ENCODE results near the gene ZNF446.

ZNF446 gene

DNA sequence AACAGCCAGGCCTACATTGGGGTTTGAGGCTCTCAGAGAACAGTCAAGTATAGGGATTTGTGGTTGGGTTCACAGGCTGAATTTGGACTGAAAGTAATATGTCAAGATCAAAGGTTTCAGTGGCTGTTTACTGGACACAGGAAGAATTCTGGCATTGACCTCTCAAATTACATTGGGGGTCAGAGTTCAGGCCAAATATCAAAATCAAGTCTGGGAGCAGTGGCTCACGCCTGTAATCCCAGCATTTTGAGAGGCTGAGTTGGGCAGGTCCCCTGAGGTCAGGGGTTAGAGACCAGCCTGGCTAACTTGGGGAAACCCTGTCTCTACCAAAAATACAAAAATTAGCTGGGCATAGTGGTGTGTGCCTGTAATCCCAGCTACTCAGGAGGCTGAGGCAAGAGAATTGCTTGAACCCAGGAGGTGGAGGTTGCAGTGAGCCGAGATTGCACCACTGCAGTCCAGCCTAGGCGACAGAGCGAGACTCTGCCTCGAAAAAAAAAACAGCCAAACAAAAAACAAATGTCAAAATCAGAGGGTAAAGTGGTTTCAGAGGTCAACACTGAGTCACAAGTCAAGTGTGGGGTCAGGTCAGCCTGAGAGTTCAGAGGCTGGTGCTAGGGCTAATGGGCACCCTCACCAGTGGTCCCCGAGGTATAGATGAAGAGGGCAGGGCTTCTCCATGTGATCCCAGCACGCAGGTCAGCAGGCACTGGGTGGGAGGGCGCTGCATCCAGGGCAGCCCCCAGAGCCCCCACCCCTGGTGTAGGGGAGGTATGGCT is 34.1 kb downstream of the ZNF446 start:
- no peak overlapping the region for H3K23ac ChIP-seq (ENCODE audit: low read depth, low read length, poor library complexity)
- H3K4me3 ChIP-seq (ENCODE audit: low read length in 2 of 2) = no peak overlapping the region
- H2AFZ ChIP-seq (ENCODE audit: low read length) = no peak overlapping the region
- no peak overlapping the region for H3K4ac ChIP-seq (ENCODE audit: low read length)
- no peak overlapping the region for H4K91ac ChIP-seq (ENCODE audit: low read depth, low read length, poor library complexity)
- H3K4me2 ChIP-seq (ENCODE audit: insufficient read depth, low read length, poor library complexity, severe bottlenecking) = no peak overlapping the region
- no peak overlapping the region for H3K18ac ChIP-seq (ENCODE audit: low read length)
- WGBS, 2 donors (ENCODE audit: extremely low coverage in 2 of 2, insufficient read length in 2 of 2, insufficient replicate concordance in 1 of 2) = no CpG with 5 or more reads among the region's 8 CpGs
- H3K14ac ChIP-seq (ENCODE audit: low read length) = no peak overlapping the region
- no peak overlapping the region for H3K27ac ChIP-seq (replicated peaks; ENCODE audit: low read length)
- H3K9ac ChIP-seq (ENCODE audit: low read depth, low read length, poor library complexity) = no peak overlapping the region
- H2BK5ac ChIP-seq (ENCODE audit: low read length) = no peak overlapping the region
- H3K36me3 ChIP-seq (replicated peaks in 1 of 2; ENCODE audit: control insufficient read depth in 2 of 2, insufficient read depth in 2 of 2, low read length in 2 of 2) = peaks cover 5 to 24% of the 10 kb centered on the region in 2 donors
- H2AK5ac ChIP-seq (ENCODE audit: low read depth, low read length) = no peak overlapping the region
- no peak for DNase-seq (ENCODE audit: low spot score)
- peaks cover 0 to 6% of the 10 kb centered on the region in 2 donors for H3K4me1 ChIP-seq (ENCODE audit: control insufficient read depth in 2 of 2, insufficient read depth in 1 of 2, low read depth in 1 of 2, low read length in 2 of 2)
- no peak overlapping the region for H2BK120ac ChIP-seq (ENCODE audit: low read depth, low read length)
- no peak overlapping the region for H2BK12ac ChIP-seq (ENCODE audit: low read length)
- H3K79me1 ChIP-seq (ENCODE audit: low read depth, low read length) = no peaks in the 10 kb centered on the region
- no peaks in the 10 kb centered on the region for H3K27me3 ChIP-seq (ENCODE audit: control insufficient read depth in 3 of 3, insufficient read depth in 3 of 3, low read depth in 1 of 3, low read length in 3 of 3)
- H3K9me3 ChIP-seq (replicated peaks in 1 of 2; ENCODE audit: control insufficient read depth in 2 of 2, insufficient read depth in 1 of 2, low read depth in 1 of 2, low read length in 2 of 2) = no peaks in the 10 kb centered on the region
- no peak overlapping the region for H4K8ac ChIP-seq (ENCODE audit: low read depth, low read length)
- H2BK15ac ChIP-seq (ENCODE audit: low read length) = no peak overlapping the region

DNA sequence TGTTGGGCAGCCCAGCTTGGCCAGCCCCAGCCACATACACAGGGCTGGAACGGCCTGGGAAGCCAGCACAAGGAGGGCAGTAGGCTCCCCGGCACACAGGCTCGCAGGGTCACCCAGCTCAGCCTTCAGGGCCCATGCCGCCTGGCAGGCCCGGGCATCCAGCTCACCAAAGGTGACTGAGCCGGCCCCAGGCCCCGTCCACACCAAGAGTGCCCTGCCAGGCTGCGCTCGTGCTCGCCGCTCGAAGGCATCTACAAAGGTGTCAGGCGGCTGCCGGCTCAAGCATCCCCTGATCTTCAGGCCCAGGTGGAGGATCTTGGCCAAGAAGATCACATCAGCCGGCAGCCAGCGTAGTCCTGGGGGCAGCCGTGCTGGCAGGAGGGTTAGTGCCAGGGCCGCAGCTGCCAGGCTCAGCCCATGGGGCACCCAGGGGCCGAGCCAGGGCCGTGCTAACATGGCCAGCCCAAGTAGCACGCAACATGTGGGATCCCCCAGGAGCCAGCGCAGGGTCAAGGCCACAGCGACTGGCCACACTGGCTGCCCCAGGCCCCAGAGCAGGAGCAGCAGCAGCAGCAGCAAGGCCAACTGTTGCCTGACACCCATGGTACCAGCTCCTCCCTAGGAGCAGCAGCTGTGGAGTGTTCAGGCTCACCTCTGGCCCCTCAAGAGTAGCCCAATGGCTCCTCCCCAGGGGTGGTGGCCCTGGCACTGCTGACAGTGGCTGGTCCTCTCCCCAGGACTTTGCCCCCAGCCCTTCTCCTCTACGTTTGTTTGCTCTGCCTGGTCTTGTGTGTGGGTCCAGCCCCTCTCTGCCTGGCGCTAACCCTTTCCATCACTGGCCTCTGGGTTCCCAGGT is 35.4 kb downstream of the ZNF446 start, which contains the start of gene SLC27A5:
TSS of gene SLC27A5 (minus strand) at position 640 of the 856 bp plus-strand sequence. CDS start at position 603, 37 bp downstream.
- H3K23ac ChIP-seq (ENCODE audit: low read depth, low read length, poor library complexity) = peak within 1 kb of the TSS; percentile 67
- H2BK5ac ChIP-seq (ENCODE audit: low read length) = no peak within 1 kb of the TSS
- H3K4me2 ChIP-seq (ENCODE audit: insufficient read depth, low read length, poor library complexity, severe bottlenecking) = no peak within 1 kb of the TSS
- no peak within 1 kb of the TSS for H3K27ac ChIP-seq (replicated peaks; ENCODE audit: low read length)
- H2BK15ac ChIP-seq (ENCODE audit: low read length) = no peak within 1 kb of the TSS
- H3K4me1 ChIP-seq (ENCODE audit: control insufficient read depth in 2 of 2, insufficient read depth in 1 of 2, low read depth in 1 of 2, low read length in 2 of 2) = peaks cover 0 to 9% of the 10 kb centered on the region in 2 donors
- no peak for DNase-seq (ENCODE audit: low spot score)
- H3K18ac ChIP-seq (ENCODE audit: low read length) = no peak within 1 kb of the TSS
- peak within 1 kb of the TSS in 1 of 2 donors; percentile 14 for H3K4me3 ChIP-seq (ENCODE audit: low read length in 2 of 2)
- H3K14ac ChIP-seq (ENCODE audit: low read length) = peak within 1 kb of the TSS; percentile 56
- H2AK5ac ChIP-seq (ENCODE audit: low read depth, low read length) = peak within 1 kb of the TSS; percentile 56
- peak within 1 kb of the TSS; percentile 30 for H3K9ac ChIP-seq (ENCODE audit: low read depth, low read length, poor library complexity)
- H4K8ac ChIP-seq (ENCODE audit: low read depth, low read length) = peak within 1 kb of the TSS; percentile 43
- H2BK12ac ChIP-seq (ENCODE audit: low read length) = no peak within 1 kb of the TSS
- no peaks in the 10 kb centered on the region for H3K9me3 ChIP-seq (replicated peaks in 1 of 2; ENCODE audit: control insufficient read depth in 2 of 2, insufficient read depth in 1 of 2, low read depth in 1 of 2, low read length in 2 of 2)
- WGBS, 2 donors (ENCODE audit: extremely low coverage in 2 of 2, insufficient read length in 2 of 2, insufficient replicate concordance in 1 of 2) = no CpG with 5 or more reads among the region's 25 CpGs
- no peak within 1 kb of the TSS for H4K91ac ChIP-seq (ENCODE audit: low read depth, low read length, poor library complexity)
- peaks cover under 1% of the 10 kb centered on the region for H3K79me1 ChIP-seq (ENCODE audit: low read depth, low read length)
- peaks cover 16 to 36% of the 10 kb centered on the region in 2 donors for H3K36me3 ChIP-seq (replicated peaks in 1 of 2; ENCODE audit: control insufficient read depth in 2 of 2, insufficient read depth in 2 of 2, low read length in 2 of 2)
- H3K27me3 ChIP-seq (ENCODE audit: control insufficient read depth in 3 of 3, insufficient read depth in 3 of 3, low read depth in 1 of 3, low read length in 3 of 3) = no peaks in the 10 kb centered on the region
- no peak within 1 kb of the TSS for H2BK120ac ChIP-seq (ENCODE audit: low read depth, low read length)
- peak within 1 kb of the TSS; percentile 45 for H3K4ac ChIP-seq (ENCODE audit: low read length)
- no peak within 1 kb of the TSS for H2AFZ ChIP-seq (ENCODE audit: low read length)

DNA sequence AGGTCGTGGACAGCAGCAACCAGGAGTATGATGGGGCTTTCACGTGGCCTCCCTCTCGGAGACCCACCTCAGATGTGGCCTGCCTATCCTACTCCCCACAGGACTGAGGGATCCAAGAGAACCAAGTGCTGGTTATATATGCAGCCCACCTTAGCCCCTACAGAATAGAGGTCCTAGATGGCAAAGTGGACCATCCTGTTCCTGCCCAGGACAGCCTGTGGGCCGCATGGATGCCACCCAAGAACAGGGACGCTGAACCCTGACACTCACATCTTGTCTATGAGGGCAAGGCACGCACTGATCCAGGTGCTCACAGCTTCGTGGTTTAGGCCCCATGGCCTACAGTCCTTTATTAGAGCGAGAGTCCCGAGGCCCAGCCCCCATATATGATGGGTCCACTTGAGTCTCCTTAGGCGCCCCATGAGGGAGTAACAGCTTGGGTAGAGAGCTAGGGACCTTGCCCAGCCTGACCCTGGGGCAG is 37.1 kb downstream of the ZNF446 start:
- Histone ChIP-seq H4K91ac (ENCODE audit: low read depth, low read length, poor library complexity) (no peak overlapping the region), H3K18ac (ENCODE audit: low read length) (no peak overlapping the region), H2BK120ac (ENCODE audit: low read depth, low read length) (no peak overlapping the region), H3K36me3 (replicated peaks in 1 of 2; ENCODE audit: control insufficient read depth in 2 of 2, insufficient read depth in 2 of 2, low read length in 2 of 2) (peaks cover 24 to 47% of the 10 kb centered on the region in 2 donors), H2BK12ac (ENCODE audit: low read length) (no peak overlapping the region), H3K4me1 (ENCODE audit: control insufficient read depth in 2 of 2, insufficient read depth in 1 of 2, low read depth in 1 of 2, low read length in 2 of 2) (peaks cover 4 to 12% of the 10 kb centered on the region in 2 donors), H3K27me3 (ENCODE audit: control insufficient read depth in 3 of 3, insufficient read depth in 3 of 3, low read depth in 1 of 3, low read length in 3 of 3) (no peaks in the 10 kb centered on the region), H3K4me3 (ENCODE audit: low read length in 2 of 2) (no peak overlapping the region), H2BK15ac (ENCODE audit: low read length) (no peak overlapping the region), H3K23ac (ENCODE audit: low read depth, low read length, poor library complexity) (peak overlapping the region; percentile 85), H3K9me3 (replicated peaks in 1 of 2; ENCODE audit: control insufficient read depth in 2 of 2, insufficient read depth in 1 of 2, low read depth in 1 of 2, low read length in 2 of 2) (no peaks in the 10 kb centered on the region), H4K8ac (ENCODE audit: low read depth, low read length) (no peak overlapping the region), H3K79me1 (ENCODE audit: low read depth, low read length) (peaks cover 13% of the 10 kb centered on the region), H3K14ac (ENCODE audit: low read length) (no peak overlapping the region), H3K4ac (ENCODE audit: low read length) (no peak overlapping the region), H2AFZ (ENCODE audit: low read length) (no peak overlapping the region), H3K9ac (ENCODE audit: low read depth, low read length, poor library complexity) (no peak overlapping the region), H3K27ac (replicated peaks; ENCODE audit: low read length) (no peak overlapping the region), H3K4me2 (ENCODE audit: insufficient read depth, low read length, poor library complexity, severe bottlenecking) (no peak overlapping the region), H2BK5ac (ENCODE audit: low read length) (no peak overlapping the region), H2AK5ac (ENCODE audit: low read depth, low read length) (peak overlapping the region; percentile 96)
- WGBS, 2 donors (ENCODE audit: extremely low coverage in 2 of 2, insufficient read length in 2 of 2, insufficient replicate concordance in 1 of 2) = no CpG with 5 or more reads among the region's 10 CpGs
- DNase-seq (ENCODE audit: low spot score) = no peak

Measured in neuronal stem cell (in vitro differentiated cells).